GM12891 (cell line): ENCODE data around the gene LRRC7.

Experiments
- DNase-seq: peaks from one replicate; pipeline ENCODE4 v3.0.0; 2011; ENCODE audit warnings: low spot score; ENCODE audit not compliant: insufficient read length
- FAIRE-seq: peaks from 2 replicates; lab custom pipeline; 2011; peaks lifted over from hg19 to GRCh38; lab: Jason Lieb, UNC
- PAX5 ChIP-seq: IDR thresholded peaks from 2 replicates; pipeline ENCODE4 v1.6.1; 2011; ENCODE audit warnings: low read length, moderate library complexity, mild to moderate bottlenecking; ENCODE audit not compliant: insufficient read depth, severe bottlenecking
- POLR2A ChIP-seq: IDR thresholded peaks from 2 replicates; pipeline ENCODE4 v1.6.1; 2011; ENCODE audit warnings: low read depth, low read length, control low read depth
- POLR2AphosphoS5 ChIP-seq: IDR thresholded peaks from 2 replicates; pipeline ENCODE4 v1.6.1; 2011; ENCODE audit warnings: low read depth, low read length, control low read depth
- POU2F2 ChIP-seq: IDR thresholded peaks from 2 replicates; pipeline ENCODE4 v1.6.1; 2011; ENCODE audit warnings: low read depth, mild to moderate bottlenecking, control low read depth, low read length, moderate library complexity
- SPI1 ChIP-seq: IDR thresholded peaks from 2 replicates; pipeline ENCODE4 v1.6.1; 2011; ENCODE audit warnings: low read depth, low read length, control low read depth
- TAF1 ChIP-seq: IDR thresholded peaks from 2 replicates; pipeline ENCODE4 v1.6.1; 2011; ENCODE audit warnings: low read depth, low read length, control low read depth

LRRC7 gene

DNA sequence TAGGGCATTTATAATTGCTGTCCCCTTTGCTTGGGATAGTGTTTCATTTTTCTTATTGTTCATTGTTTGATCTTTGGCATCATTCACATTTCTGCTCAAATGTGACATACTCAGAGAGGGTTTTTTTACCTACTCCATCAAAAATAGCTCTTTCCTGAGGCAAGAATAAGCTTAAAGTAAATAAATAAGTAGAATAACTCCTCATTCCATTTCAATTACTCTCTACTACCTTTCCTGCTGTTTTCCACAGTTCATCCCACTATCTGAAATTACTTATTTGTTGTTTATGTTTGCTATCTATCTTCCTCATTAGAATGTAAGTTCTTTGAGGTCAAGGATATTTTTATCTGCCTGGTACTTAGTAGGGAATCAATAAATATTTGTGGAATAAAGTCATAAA lies 517.8 kb downstream of the LRRC7 start:
- FAIRE-seq, result no peak
- no peak for DNase-seq
- TF ChIP-seq POU2F2 (no peak), PAX5 (no peak), POLR2AphosphoS5 (no peak), TAF1 (no peak), POLR2A (no peak), SPI1 (no peak)

- DNase-seq, result no peak
- TF ChIP-seq SPI1, result no peak
- no peak for FAIRE-seq
Observed at GRCh38 chr1:70086897-70087296, 519.2 kb downstream of the LRRC7 start.

GRCh38 chr1:70090141-70090540 lies 522.4 kb downstream of the LRRC7 start:
- DNase-seq (no peak), FAIRE-seq (no peak)
- no peak for TF ChIP-seq POLR2AphosphoS5
- TF ChIP-seq POLR2A, result no peak
- no peak for TF ChIP-seq POU2F2
- TF ChIP-seq TAF1, result no peak
- no peak for TF ChIP-seq SPI1
- no peak for TF ChIP-seq PAX5

- FAIRE-seq (no peak), DNase-seq (no peak)
- no peak for TF ChIP-seq PAX5
- no peak for TF ChIP-seq SPI1
- no peak for TF ChIP-seq POLR2AphosphoS5
- no peak for TF ChIP-seq POLR2A
- no peak for TF ChIP-seq TAF1
- no peak for TF ChIP-seq POU2F2
Observed at GRCh38 chr1:70090875-70091274, 523.2 kb downstream of the LRRC7 start.

DNA sequence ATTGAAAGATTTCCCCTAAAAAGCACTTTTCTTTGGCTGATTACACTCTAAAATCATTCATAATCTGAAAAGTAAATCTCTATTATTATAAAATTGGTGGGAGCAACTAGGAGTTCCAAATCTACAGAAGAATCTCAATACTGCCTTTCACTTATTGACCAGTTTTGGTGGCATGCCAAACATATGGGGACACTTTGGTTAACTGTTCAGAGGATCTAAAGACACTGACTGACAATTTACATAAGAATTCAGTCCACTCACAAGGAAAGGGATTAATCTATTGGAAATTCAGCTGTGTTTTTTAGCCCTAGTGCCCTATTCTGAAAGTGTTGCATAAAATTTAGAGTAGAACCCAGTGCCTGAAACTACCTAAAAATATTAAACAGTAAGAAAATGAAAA lies 524.1 kb downstream of the LRRC7 start:
- FAIRE-seq, result no peak
- TF ChIP-seq SPI1, result no peak
- TF ChIP-seq PAX5, result no peak
- no peak for DNase-seq

- TF ChIP-seq POLR2A, result no peak
- TF ChIP-seq POLR2AphosphoS5, result no peak
- TF ChIP-seq POU2F2, result no peak
- no peak for TF ChIP-seq PAX5
- TF ChIP-seq SPI1, result no peak
- no peak for TF ChIP-seq TAF1
- FAIRE-seq, result no peak
- DNase-seq, result no peak
Observed at GRCh38 chr1:70092526-70092925, 524.8 kb downstream of the LRRC7 start.

DNA sequence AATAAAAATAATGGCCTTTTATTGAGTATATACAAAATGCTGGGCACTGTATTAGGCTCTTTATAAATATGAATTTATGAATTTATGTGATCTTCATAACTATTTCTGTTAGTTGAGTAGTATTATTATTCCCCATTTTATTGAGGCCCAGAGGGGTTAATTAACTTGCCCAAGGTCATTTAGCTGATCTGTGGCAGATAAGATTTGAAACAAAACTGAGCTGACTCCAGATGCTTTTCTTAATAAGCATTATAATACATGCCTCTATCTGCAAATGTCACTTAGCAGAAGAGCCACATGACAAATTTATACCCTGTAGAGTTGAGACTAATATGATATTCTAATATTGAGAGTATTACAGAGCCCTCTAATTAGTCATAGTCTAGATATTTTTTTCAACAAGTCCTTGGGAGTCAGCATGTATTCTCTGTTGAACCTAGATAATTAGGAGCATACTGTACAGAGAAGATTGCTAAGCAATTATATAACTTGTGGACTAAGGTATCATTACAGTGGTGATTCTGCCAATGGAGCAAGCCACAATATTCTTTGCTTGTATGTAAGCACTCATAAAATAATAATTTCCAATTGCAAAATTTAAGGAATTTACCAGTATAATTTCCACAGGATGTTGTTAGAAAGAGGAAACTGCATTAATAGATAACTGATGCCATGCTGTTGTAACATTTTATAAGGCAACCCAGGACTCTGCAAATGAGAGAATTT lies 525.7 kb downstream of the LRRC7 start:
- DNase-seq (no peak), FAIRE-seq (no peak)
- TF ChIP-seq POLR2A, result no peak
- no peak for TF ChIP-seq POLR2AphosphoS5
- TF ChIP-seq TAF1, result no peak
- no peak for TF ChIP-seq SPI1

- FAIRE-seq, result no peak
- DNase-seq, result no peak
- TF ChIP-seq PAX5, result no peak
- TF ChIP-seq TAF1, result no peak
- no peak for TF ChIP-seq SPI1
- TF ChIP-seq POU2F2, result no peak
- TF ChIP-seq POLR2A, result no peak
- no peak for TF ChIP-seq POLR2AphosphoS5
Observed at GRCh38 chr1:70101231-70101630, 533.5 kb downstream of the LRRC7 start.

DNA sequence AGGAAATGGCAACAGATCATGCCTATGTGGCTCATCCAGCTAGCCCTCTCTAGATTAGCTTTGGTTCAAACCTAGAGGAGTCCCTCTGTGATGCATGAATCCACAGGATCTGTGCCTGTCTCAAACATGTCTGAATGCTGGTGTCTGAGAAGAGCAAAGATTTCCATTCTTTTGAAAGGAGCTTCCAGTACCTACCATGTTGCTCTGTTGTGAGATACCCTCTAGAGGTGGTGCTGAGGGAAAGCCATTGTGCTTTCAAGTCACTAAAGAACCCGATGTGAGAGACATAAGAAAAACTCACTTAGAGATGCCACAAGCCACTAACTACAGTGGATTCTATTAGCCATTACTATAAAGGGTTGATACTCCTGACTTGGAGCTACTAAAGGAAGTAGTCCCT lies 534.1 kb downstream of the LRRC7 start:
- TF ChIP-seq POLR2A, result no peak
- no peak for TF ChIP-seq TAF1
- TF ChIP-seq SPI1, result no peak
- DNase-seq (no peak), FAIRE-seq (no peak)

- TF ChIP-seq POU2F2 (no peak), SPI1 (no peak), POLR2AphosphoS5 (no peak), POLR2A (no peak), TAF1 (no peak), PAX5 (no peak)
- DNase-seq (no peak), FAIRE-seq (no peak)
Observed at GRCh38 chr1:70103770-70104169, 536.0 kb downstream of the LRRC7 start.
